WTC11 (cell line): ENCODE measurements around the gene KAT6B. TPM values are rescaled to one million over a fixed set of nuclear protein-coding genes. Genes with fewer than 3 reads are reported as not detected.

ENCODE experiments used
- ATAC-seq: fragments of 200-7000 bp; cut with Tn5 transposase; 2 replicates; pipeline ENCODE4 v1.10.0; 2021; ENCODE audit warnings: mild to moderate bottlenecking, moderate library complexity
- CTCF ChIA-PET: fragments of 300-600 bp; sonication (Branson Sonifier 250); formaldehyde crosslinking; loops from one replicate; lab custom pipeline; 2021; ENCODE audit warnings: antibody characterized with exemption; lab: Charles Lee
- POLR2A ChIA-PET: fragments of 350-600 bp; sonication (Branson Sonifier 250); formaldehyde crosslinking; loops from one replicate; lab custom pipeline; 2021; ENCODE audit warnings: antibody characterized with exemption; lab: Charles Lee
- DNase-seq: peaks from one replicate; pipeline ENCODE4 v3.0.0; 2021; ENCODE audit warnings: low spot score
- H3K27ac Mint-ChIP-seq: 2 replicates; pipeline ENCODE4 v1.8.0; 2021; ENCODE audit warnings: mixed read lengths
- H3K27me3 Mint-ChIP-seq: 2 replicates; pipeline ENCODE4 v1.8.0; 2021; ENCODE audit warnings: low read depth, mild to moderate bottlenecking, moderate library complexity, mixed read lengths
- H3K36me3 Mint-ChIP-seq: 2 replicates; pipeline ENCODE4 v1.8.0; 2021; ENCODE audit warnings: mixed read lengths
- H3K4me1 Mint-ChIP-seq: 2 replicates; pipeline ENCODE4 v1.8.0; 2022; ENCODE audit warnings: mixed read lengths
- H3K4me3 Mint-ChIP-seq: 2 replicates; pipeline ENCODE4 v1.8.0; 2021; ENCODE audit warnings: mild to moderate bottlenecking, moderate library complexity, mixed read lengths
- H3K9me3 Mint-ChIP-seq: 2 replicates; pipeline ENCODE4 v1.8.0; 2021; ENCODE audit warnings: mixed read lengths
- ESRRA ChIP-seq: sonication (generic); formaldehyde crosslinking; IDR thresholded peaks from 2 replicates; pipeline ENCODE4 v1.8.1; 2022; ENCODE audit warnings: mild to moderate bottlenecking, missing genetic modification reagents, borderline replicate concordance
- GRHL2 ChIP-seq: fragments of 250-450 bp; sonication (Bioruptor Pico); IDR thresholded peaks from 2 replicates; pipeline ENCODE4 v1.8.0; 2022; ENCODE audit warnings: mild to moderate bottlenecking, moderate library complexity; ENCODE audit not compliant: insufficient replicate concordance, severe bottlenecking
- HMGXB4 ChIP-seq: sonication (generic); formaldehyde crosslinking; IDR thresholded peaks from 2 replicates; pipeline ENCODE4 v1.8.1; 2023; ENCODE audit warnings: mild to moderate bottlenecking, moderate library complexity, missing genetic modification reagents
- JAZF1 ChIP-seq: fragments of 250-450 bp; sonication (Bioruptor Pico); IDR thresholded peaks from 2 replicates; pipeline ENCODE4 v1.9.0; 2021; ENCODE audit warnings: moderate library complexity, mild to moderate bottlenecking, inconsistent platforms
- MYBL2 ChIP-seq: sonication (generic); formaldehyde crosslinking; IDR thresholded peaks from 2 replicates; pipeline ENCODE4 v1.8.1; 2023; ENCODE audit warnings: mild to moderate bottlenecking, moderate library complexity, missing genetic modification reagents
- NFYB ChIP-seq: sonication (generic); formaldehyde crosslinking; conservative IDR thresholded peaks from 2 replicates; pipeline ENCODE4 v1.8.0; 2022; ENCODE audit warnings: low read depth, missing genetic modification reagents
- NR2C2 ChIP-seq: sonication (generic); formaldehyde crosslinking; IDR thresholded peaks from 2 replicates; pipeline ENCODE4 v1.8.0; 2022; ENCODE audit warnings: mild to moderate bottlenecking, missing genetic modification reagents
- NR3C1 ChIP-seq: sonication (generic); formaldehyde crosslinking; conservative IDR thresholded peaks from 2 replicates; pipeline ENCODE4 v1.8.1; 2023; ENCODE audit warnings: low read depth, mild to moderate bottlenecking, missing genetic modification reagents
- PRRX2 ChIP-seq: fragments of 250-450 bp; sonication (Bioruptor Pico); IDR thresholded peaks from 2 replicates; pipeline ENCODE4 v1.8.0; 2021; ENCODE audit warnings: mild to moderate bottlenecking
- SMAD4 ChIP-seq: sonication (generic); formaldehyde crosslinking; IDR thresholded peaks from 2 replicates; pipeline ENCODE4 v1.8.0; 2022; ENCODE audit warnings: mild to moderate bottlenecking, missing genetic modification reagents
- SOX15 ChIP-seq: fragments of 250-450 bp; sonication (Bioruptor Pico); IDR thresholded peaks from 2 replicates; pipeline ENCODE4 v1.9.0; 2021; ENCODE audit warnings: mild to moderate bottlenecking
- TCF7 ChIP-seq: sonication (generic); formaldehyde crosslinking; IDR thresholded peaks from 2 replicates; pipeline ENCODE4 v1.8.0; 2022; ENCODE audit warnings: mild to moderate bottlenecking, low read depth, missing genetic modification reagents, moderate library complexity
- USF2 ChIP-seq: sonication (generic); formaldehyde crosslinking; IDR thresholded peaks from 2 replicates; pipeline ENCODE4 v1.8.1; 2023; ENCODE audit warnings: mild to moderate bottlenecking, missing genetic modification reagents, moderate library complexity
- ZNF121 ChIP-seq: sonication (generic); formaldehyde crosslinking; IDR thresholded peaks from 2 replicates; pipeline ENCODE4 v1.8.0; 2023; ENCODE audit warnings: missing genetic modification reagents
- ZNF138 ChIP-seq: sonication (generic); formaldehyde crosslinking; conservative IDR thresholded peaks from 2 replicates; pipeline ENCODE4 v1.8.1; 2022; ENCODE audit warnings: mild to moderate bottlenecking, moderate library complexity, missing genetic modification reagents
- ZNF396 ChIP-seq: fragments of 250-450 bp; sonication (Bioruptor Pico); IDR thresholded peaks from 2 replicates; pipeline ENCODE4 v1.8.0; 2021; ENCODE audit warnings: mild to moderate bottlenecking, moderate library complexity, borderline replicate concordance
- ZNF416 ChIP-seq: fragments of 250-450 bp; sonication (Bioruptor Pico); IDR thresholded peaks from 2 replicates; pipeline ENCODE4 v1.9.0; 2021; ENCODE audit warnings: mild to moderate bottlenecking, inconsistent platforms
- total RNA-seq: library from RNA; stranded (reverse); gene quantifications from 3 replicates; pipeline ENCODE4 v1.2.3, GENCODE V29; 2021
- TF ChIP-seq, protein P1 (sequence below): sonication (generic); formaldehyde crosslinking; IDR thresholded peaks from 2 replicates; pipeline ENCODE4 v1.8.0; 2023; ENCODE audit warnings: mild to moderate bottlenecking, missing genetic modification reagents
- TF ChIP-seq, protein P2 (sequence below): fragments of 250-450 bp; sonication (Bioruptor Pico); IDR thresholded peaks from 2 replicates; pipeline ENCODE4 v1.9.0; 2021; ENCODE audit warnings: mild to moderate bottlenecking
- TF ChIP-seq, protein P3 (sequence below): sonication (generic); formaldehyde crosslinking; IDR thresholded peaks from 2 replicates; pipeline ENCODE4 v1.8.1; 2023; ENCODE audit warnings: mild to moderate bottlenecking, missing genetic modification reagents, borderline replicate concordance
- TF ChIP-seq, protein P4 (sequence below): fragments of 250-450 bp; sonication (Bioruptor Pico); IDR thresholded peaks from 2 replicates; pipeline ENCODE4 v1.9.0; 2021; ENCODE audit warnings: moderate library complexity, mild to moderate bottlenecking, inconsistent platforms, borderline replicate concordance
- TF ChIP-seq, protein P5 (sequence below): fragments of 250-450 bp; sonication (Bioruptor Pico); IDR thresholded peaks from 2 replicates; pipeline ENCODE4 v1.8.0; 2021; ENCODE audit warnings: mild to moderate bottlenecking

KAT6B gene
- total RNA-seq, 1 experiment from 2014 or later = 18.5 TPM

- TF ChIP-seq SMAD4 (CRISPR knock-in tag) = no peak
- TF ChIP-seq, all 79 proteins: peak for 0
Observed at GRCh38 chr10:74810087-74810486, 16.3 kb upstream of the KAT6B start (continued).

DNA sequence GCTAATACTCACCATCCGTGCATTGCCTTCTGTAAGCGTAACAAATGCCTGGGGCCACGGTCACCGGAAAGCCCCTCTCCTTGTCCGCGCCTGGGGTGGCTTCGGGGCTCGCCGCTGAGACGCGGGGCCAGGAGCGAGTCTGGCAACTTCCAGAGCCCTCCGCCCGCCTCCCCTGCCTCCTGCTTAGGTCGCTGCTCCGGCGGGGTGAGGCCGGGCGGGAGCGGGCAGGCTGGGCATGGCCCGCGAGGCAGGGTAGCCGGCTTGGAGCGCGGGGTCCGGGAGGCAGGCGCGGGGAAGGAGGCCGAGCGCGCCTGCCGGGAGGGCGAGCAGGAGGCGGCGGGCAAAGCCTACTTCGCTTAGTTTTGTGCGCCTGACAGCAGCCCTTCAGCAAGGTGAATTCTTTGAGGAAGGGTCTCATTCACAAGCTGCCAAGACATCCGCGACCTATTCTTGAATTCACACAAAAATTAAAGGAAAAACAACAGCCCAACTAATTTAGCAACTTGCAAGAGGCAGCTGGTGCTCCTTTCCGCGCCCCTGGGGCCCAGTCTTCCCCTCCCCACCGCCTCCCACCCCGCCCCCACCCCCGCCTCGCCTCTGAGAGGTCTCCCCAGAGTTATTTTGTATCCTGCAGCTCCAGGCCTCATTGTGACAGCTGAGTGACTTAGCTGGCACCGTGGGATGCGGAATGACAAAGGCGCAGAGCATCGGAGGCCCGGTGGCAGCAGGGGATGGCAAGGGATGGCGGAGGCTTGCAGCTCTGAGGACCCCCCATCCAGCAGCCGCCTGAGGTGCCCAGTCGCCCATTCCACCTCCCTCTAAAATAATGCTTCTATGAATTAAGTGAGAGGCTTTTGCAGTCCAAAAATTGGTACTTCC lies 12.8 kb upstream of the KAT6B start:
- no peak overlapping the region for H3K27ac Mint-ChIP-seq
- H3K27me3 Mint-ChIP-seq = peaks cover 5% of the 10 kb centered on the region
- ChIA-PET POLR2A (interaction anchor here (0.6 kb wide), 1 partner anchor 212 kb away, joined by 3 read pairs; no protein-coding TSS in a partner anchor), CTCF (no interaction called here)
- H3K9me3 Mint-ChIP-seq = peaks cover 14% of the 10 kb centered on the region
- peaks cover 8% of the 10 kb centered on the region for H3K4me1 Mint-ChIP-seq
- peak overlapping the region; percentile 49 for H3K4me3 Mint-ChIP-seq
- DNase-seq (peak; percentile 62), ATAC-seq (peak; percentile 92)
- peaks cover 16% of the 10 kb centered on the region for H3K36me3 Mint-ChIP-seq
- no peak for TF ChIP-seq ESRRA (CRISPR knock-in tag)
- no peak for TF ChIP-seq TCF7
- no peak for TF ChIP-seq NR2C2
- no peak for TF ChIP-seq SOX15
- TF ChIP-seq, protein P1, sequence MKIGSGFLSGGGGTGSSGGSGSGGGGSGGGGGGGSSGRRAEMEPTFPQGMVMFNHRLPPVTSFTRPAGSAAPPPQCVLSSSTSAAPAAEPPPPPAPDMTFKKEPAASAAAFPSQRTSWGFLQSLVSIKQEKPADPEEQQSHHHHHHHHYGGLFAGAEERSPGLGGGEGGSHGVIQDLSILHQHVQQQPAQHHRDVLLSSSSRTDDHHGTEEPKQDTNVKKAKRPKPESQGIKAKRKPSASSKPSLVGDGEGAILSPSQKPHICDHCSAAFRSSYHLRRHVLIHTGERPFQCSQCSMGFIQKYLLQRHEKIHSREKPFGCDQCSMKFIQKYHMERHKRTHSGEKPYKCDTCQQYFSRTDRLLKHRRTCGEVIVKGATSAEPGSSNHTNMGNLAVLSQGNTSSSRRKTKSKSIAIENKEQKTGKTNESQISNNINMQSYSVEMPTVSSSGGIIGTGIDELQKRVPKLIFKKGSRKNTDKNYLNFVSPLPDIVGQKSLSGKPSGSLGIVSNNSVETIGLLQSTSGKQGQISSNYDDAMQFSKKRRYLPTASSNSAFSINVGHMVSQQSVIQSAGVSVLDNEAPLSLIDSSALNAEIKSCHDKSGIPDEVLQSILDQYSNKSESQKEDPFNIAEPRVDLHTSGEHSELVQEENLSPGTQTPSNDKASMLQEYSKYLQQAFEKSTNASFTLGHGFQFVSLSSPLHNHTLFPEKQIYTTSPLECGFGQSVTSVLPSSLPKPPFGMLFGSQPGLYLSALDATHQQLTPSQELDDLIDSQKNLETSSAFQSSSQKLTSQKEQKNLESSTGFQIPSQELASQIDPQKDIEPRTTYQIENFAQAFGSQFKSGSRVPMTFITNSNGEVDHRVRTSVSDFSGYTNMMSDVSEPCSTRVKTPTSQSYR = no peak
- TF ChIP-seq, protein P2, sequence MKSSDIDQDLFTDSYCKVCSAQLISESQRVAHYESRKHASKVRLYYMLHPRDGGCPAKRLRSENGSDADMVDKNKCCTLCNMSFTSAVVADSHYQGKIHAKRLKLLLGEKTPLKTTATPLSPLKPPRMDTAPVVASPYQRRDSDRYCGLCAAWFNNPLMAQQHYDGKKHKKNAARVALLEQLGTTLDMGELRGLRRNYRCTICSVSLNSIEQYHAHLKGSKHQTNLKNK (CRISPR knock-in tag) = no peak
- TF ChIP-seq ZNF138 (CRISPR knock-in tag) = no peak
- TF ChIP-seq PRRX2 (CRISPR knock-in tag) = no peak
- no peak for TF ChIP-seq USF2 (CRISPR knock-in tag)
- no peak for TF ChIP-seq GRHL2 (CRISPR knock-in tag)
- TF ChIP-seq, protein P3, sequence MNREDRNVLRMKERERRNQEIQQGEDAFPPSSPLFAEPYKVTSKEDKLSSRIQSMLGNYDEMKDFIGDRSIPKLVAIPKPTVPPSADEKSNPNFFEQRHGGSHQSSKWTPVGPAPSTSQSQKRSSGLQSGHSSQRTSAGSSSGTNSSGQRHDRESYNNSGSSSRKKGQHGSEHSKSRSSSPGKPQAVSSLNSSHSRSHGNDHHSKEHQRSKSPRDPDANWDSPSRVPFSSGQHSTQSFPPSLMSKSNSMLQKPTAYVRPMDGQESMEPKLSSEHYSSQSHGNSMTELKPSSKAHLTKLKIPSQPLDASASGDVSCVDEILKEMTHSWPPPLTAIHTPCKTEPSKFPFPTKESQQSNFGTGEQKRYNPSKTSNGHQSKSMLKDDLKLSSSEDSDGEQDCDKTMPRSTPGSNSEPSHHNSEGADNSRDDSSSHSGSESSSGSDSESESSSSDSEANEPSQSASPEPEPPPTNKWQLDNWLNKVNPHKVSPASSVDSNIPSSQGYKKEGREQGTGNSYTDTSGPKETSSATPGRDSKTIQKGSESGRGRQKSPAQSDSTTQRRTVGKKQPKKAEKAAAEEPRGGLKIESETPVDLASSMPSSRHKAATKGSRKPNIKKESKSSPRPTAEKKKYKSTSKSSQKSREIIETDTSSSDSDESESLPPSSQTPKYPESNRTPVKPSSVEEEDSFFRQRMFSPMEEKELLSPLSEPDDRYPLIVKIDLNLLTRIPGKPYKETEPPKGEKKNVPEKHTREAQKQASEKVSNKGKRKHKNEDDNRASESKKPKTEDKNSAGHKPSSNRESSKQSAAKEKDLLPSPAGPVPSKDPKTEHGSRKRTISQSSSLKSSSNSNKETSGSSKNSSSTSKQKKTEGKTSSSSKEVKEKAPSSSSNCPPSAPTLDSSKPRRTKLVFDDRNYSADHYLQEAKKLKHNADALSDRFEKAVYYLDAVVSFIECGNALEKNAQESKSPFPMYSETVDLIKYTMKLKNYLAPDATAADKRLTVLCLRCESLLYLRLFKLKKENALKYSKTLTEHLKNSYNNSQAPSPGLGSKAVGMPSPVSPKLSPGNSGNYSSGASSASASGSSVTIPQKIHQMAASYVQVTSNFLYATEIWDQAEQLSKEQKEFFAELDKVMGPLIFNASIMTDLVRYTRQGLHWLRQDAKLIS (CRISPR knock-in tag) = no peak
- TF ChIP-seq ZNF121 = no peak
- TF ChIP-seq ZNF416 (CRISPR knock-in tag) = no peak
- no peak for TF ChIP-seq NR3C1
- TF ChIP-seq HMGXB4 (CRISPR knock-in tag) = 0 out of 2 replicates have a peak, but pooled peaks have one; percentile 45
- TF ChIP-seq NFYB (CRISPR knock-in tag) = no peak
- TF ChIP-seq ZNF396 (CRISPR knock-in tag) = no peak
- no peak for TF ChIP-seq MYBL2 (CRISPR knock-in tag)
- TF ChIP-seq JAZF1 (CRISPR knock-in tag) = no peak
- TF ChIP-seq, protein P4, sequence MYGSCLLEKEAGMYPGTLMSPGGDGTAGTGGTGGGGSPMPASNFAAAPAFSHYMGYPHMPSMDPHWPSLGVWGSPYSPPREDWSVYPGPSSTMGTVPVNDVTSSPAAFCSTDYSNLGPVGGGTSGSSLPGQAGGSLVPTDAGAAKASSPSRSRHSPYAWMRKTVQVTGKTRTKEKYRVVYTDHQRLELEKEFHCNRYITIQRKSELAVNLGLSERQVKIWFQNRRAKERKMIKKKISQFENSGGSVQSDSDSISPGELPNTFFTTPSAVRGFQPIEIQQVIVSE (CRISPR knock-in tag) = no peak
- TF ChIP-seq, protein P5, sequence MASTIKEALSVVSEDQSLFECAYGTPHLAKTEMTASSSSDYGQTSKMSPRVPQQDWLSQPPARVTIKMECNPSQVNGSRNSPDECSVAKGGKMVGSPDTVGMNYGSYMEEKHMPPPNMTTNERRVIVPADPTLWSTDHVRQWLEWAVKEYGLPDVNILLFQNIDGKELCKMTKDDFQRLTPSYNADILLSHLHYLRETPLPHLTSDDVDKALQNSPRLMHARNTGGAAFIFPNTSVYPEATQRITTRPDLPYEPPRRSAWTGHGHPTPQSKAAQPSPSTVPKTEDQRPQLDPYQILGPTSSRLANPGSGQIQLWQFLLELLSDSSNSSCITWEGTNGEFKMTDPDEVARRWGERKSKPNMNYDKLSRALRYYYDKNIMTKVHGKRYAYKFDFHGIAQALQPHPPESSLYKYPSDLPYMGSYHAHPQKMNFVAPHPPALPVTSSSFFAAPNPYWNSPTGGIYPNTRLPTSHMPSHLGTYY = no peak
